Testis (tissue), 2 donors: ENCODE results near the gene TBXAS1.

Experiments
- CTCF ChIP-seq, 3 experiments: fragments of 450-650 bp in 2 of 3; fragments of 200-600 bp in 1 of 3; sonication (generic) in 1 of 3; IDR thresholded peaks; one replicate each; pipeline ENCODE4 v1.5.1; 2016 to 2019; ENCODE audit warnings: antibody characterized with exemption in 3 of 3, mild to moderate bottlenecking in 2 of 3, moderate library complexity in 1 of 3
- POLR2A ChIP-seq: fragments of 450-650 bp; IDR thresholded peaks from one replicate; pipeline ENCODE4 v1.6.1; 2017; ENCODE audit warnings: antibody characterized with exemption, mild to moderate bottlenecking, moderate library complexity

GRCh38 chr7:139901056-139901795 is 72.2 kb downstream of the TBXAS1 start:
- TF ChIP-seq CTCF (IDR thresholded peaks at IDR 0.05) (no peak), POLR2A (no peak)
